H1 (cell line): ENCODE results near the gene BBS9. TPM values are rescaled to one million over a fixed set of nuclear protein-coding genes. Genes with fewer than 3 reads are reported as not detected.

Experiments
- CTCF ChIA-PET: fragments of 300-600 bp; sonication (Branson Sonifier 250); formaldehyde crosslinking; loops from one replicate; lab custom pipeline; 2021; ENCODE audit not compliant: partially characterized antibody; lab: Charles Lee
- POLR2A ChIA-PET: fragments of 300-600 bp; sonication (Branson Sonifier 250); formaldehyde crosslinking; loops from one replicate; lab custom pipeline; 2021; ENCODE audit warnings: inconsistent platforms; ENCODE audit not compliant: partially characterized antibody; lab: Charles Lee
- DNase-seq, 2 experiments: peaks; one replicate each; pipeline versions ENCODE4 v3.0.0 to v3.0.0-alpha.2; 2010 to 2022; ENCODE audit warnings: low spot score in 2 of 2, low read depth in 1 of 2, mixed read lengths in 1 of 2
- FAIRE-seq: peaks from 2 replicates; lab custom pipeline; 2011; peaks lifted over from hg19 to GRCh38; lab: Jason Lieb, UNC
- H2AFZ ChIP-seq: 2 replicates; pipeline ENCODE4 v1.8.1; 2012; ENCODE audit warnings: low read length, inconsistent platforms
- H2AK5ac ChIP-seq: 2 replicates; pipeline ENCODE4 v1.6.1; 2013; ENCODE audit warnings: low read depth, low read length
- H2BK120ac ChIP-seq: replicated peaks from 2 replicates; pipeline ENCODE3; 2013; ENCODE audit warnings: low read depth, low read length, inconsistent platforms
- H2BK12ac ChIP-seq: 2 replicates; pipeline ENCODE4 v1.6.1; 2013; ENCODE audit warnings: low read depth, low read length
- H2BK15ac ChIP-seq: 2 replicates; pipeline ENCODE4 v1.6.1; 2013; ENCODE audit warnings: low read length
- H2BK20ac ChIP-seq: 2 replicates; pipeline ENCODE4 v1.6.1; 2013; ENCODE audit warnings: low read length
- H2BK5ac ChIP-seq: 2 replicates; pipeline ENCODE4 v1.6.1; 2013; ENCODE audit warnings: low read depth, low read length
- H3K14ac ChIP-seq: 2 replicates; pipeline ENCODE4 v1.6.1; 2013; ENCODE audit warnings: inconsistent platforms; ENCODE audit not compliant: insufficient read length
- H3K18ac ChIP-seq: 2 replicates; pipeline ENCODE4 v1.6.1; 2013; ENCODE audit warnings: low read length; ENCODE audit errors: extremely low read depth
- H3K23ac ChIP-seq: 2 replicates; pipeline ENCODE4 v1.6.1; 2013; ENCODE audit warnings: inconsistent platforms; ENCODE audit not compliant: insufficient read length
- H3K23me2 ChIP-seq: 2 replicates; pipeline ENCODE4 v1.6.1; 2013; ENCODE audit warnings: low read depth, low read length
- H3K27ac ChIP-seq: 2 replicates; pipeline ENCODE4 v1.6.1; 2011; ENCODE audit warnings: low read depth, low read length, inconsistent platforms
- H3K27me3 ChIP-seq, 4 experiments: replicated peaks in 1 of 4; 1 replicate in 1 of 4; 2 replicates in 3 of 4; pipeline versions ENCODE4 v1.6.1 to v1.8.1; 2011 to 2013; ENCODE audit warnings: low read length in 3 of 4, mild to moderate bottlenecking in 3 of 4, inconsistent platforms in 2 of 4, mixed read lengths in 2 of 4, moderate library complexity in 1 of 4; ENCODE audit not compliant: control insufficient read depth in 3 of 4, insufficient read depth in 3 of 4; ENCODE audit errors: extremely low read depth in 1 of 4
- H3K36me3 ChIP-seq, 4 experiments: 2 replicates each; pipeline versions ENCODE4 v1.6.1 to v1.8.1; 2011 to 2013; ENCODE audit warnings: mild to moderate bottlenecking in 4 of 4, low read length in 3 of 4, moderate library complexity in 2 of 4, control low read depth in 1 of 4, inconsistent platforms in 1 of 4; ENCODE audit not compliant: insufficient read depth in 4 of 4, control insufficient read depth in 2 of 4
- H3K4ac ChIP-seq: replicated peaks from 2 replicates; pipeline ENCODE3; 2013; ENCODE audit warnings: low read length, low read depth, mixed read lengths, inconsistent platforms; ENCODE audit not compliant: insufficient read length
- H3K4me1 ChIP-seq, 4 experiments: replicated peaks in 1 of 4; 1 replicate in 1 of 4; 2 replicates in 3 of 4; pipeline versions ENCODE4 v1.6.1 to v1.8.1; 2011 to 2013; ENCODE audit warnings: low read length in 3 of 4, inconsistent platforms in 2 of 4, mixed read lengths in 1 of 4; ENCODE audit not compliant: insufficient read depth in 4 of 4, control insufficient read depth in 3 of 4
- H3K4me2 ChIP-seq, 2 experiments: 2 replicates each; pipeline versions ENCODE4 v1.6.1 to v1.8.1; 2011 to 2013; ENCODE audit warnings: low read depth in 2 of 2, low read length in 2 of 2, control low read depth in 1 of 2, inconsistent platforms in 1 of 2, mild to moderate bottlenecking in 1 of 2; ENCODE audit not compliant: insufficient read depth in 1 of 2
- H3K4me3 ChIP-seq, 4 experiments: fragments of 200-600, 300-600 bp in 1 of 4; sonication (generic), shearing (Covaris generic), sonication (Bioruptor Twin) in 1 of 4; 2 replicates each; pipeline versions ENCODE4 v1.5.1 to v1.8.1; 2011 to 2016; ENCODE audit warnings: low read length in 4 of 4, low read depth in 3 of 4, control low read depth in 2 of 4, inconsistent platforms in 2 of 4, mild to moderate bottlenecking in 2 of 4, mixed read lengths in 1 of 4, moderate library complexity in 1 of 4; ENCODE audit not compliant: insufficient read depth in 2 of 4; ENCODE audit errors: extremely low read depth in 1 of 4
- H3K56ac ChIP-seq: replicated peaks from 2 replicates; pipeline ENCODE3; 2013; ENCODE audit warnings: low read depth, mild to moderate bottlenecking, mixed read lengths, low read length, inconsistent platforms; ENCODE audit not compliant: insufficient read length
- H3K79me1 ChIP-seq: 2 replicates; pipeline ENCODE4 v1.6.1; 2013; ENCODE audit warnings: low read depth, low read length, control low read depth
- H3K79me2 ChIP-seq, 2 experiments: 2 replicates each; pipeline versions ENCODE4 v1.6.1 to v1.8.1; 2012 to 2013; ENCODE audit warnings: low read length in 2 of 2, mild to moderate bottlenecking in 2 of 2, inconsistent platforms in 1 of 2; ENCODE audit not compliant: insufficient read depth in 2 of 2, control insufficient read depth in 1 of 2
- H3K9ac ChIP-seq, 4 experiments: replicated peaks in 1 of 4; 1 replicate in 1 of 4; 2 replicates in 3 of 4; pipeline versions ENCODE4 v1.6.1 to v1.8.1; 2011 to 2013; ENCODE audit warnings: low read depth in 3 of 4, low read length in 3 of 4, control low read depth in 2 of 4, mild to moderate bottlenecking in 2 of 4, moderate library complexity in 2 of 4, inconsistent platforms in 1 of 4; ENCODE audit errors: extremely low read depth in 1 of 4
- H3K9me3 ChIP-seq, 2 experiments: 2 replicates each; pipeline versions ENCODE4 v1.6.1 to v1.8.1; 2012 to 2013; ENCODE audit warnings: mild to moderate bottlenecking in 2 of 2, moderate library complexity in 2 of 2, control low read depth in 1 of 2, inconsistent platforms in 1 of 2, low read depth in 1 of 2, low read length in 1 of 2, mixed read lengths in 1 of 2; ENCODE audit not compliant: insufficient read depth in 2 of 2
- H4K20me1 ChIP-seq, 2 experiments: replicated peaks in 1 of 2; 2 replicates each; pipeline versions ENCODE3 to v1.8.1; 2011 to 2013; ENCODE audit warnings: inconsistent platforms in 2 of 2, low read length in 2 of 2, mild to moderate bottlenecking in 1 of 2; ENCODE audit not compliant: insufficient read depth in 2 of 2, control insufficient read depth in 1 of 2
- H4K5ac ChIP-seq: 2 replicates; pipeline ENCODE4 v1.6.1; 2013; ENCODE audit warnings: low read length, low read depth, mixed read lengths, inconsistent platforms; ENCODE audit not compliant: insufficient read length
- H4K8ac ChIP-seq: 2 replicates; pipeline ENCODE4 v1.8.0; 2013; ENCODE audit warnings: mild to moderate bottlenecking, moderate library complexity, low read length, inconsistent platforms; ENCODE audit not compliant: insufficient read depth; ENCODE audit errors: extremely low read depth
- H4K91ac ChIP-seq: replicated peaks from 2 replicates; pipeline ENCODE3; 2013; ENCODE audit warnings: low read length, mixed read lengths, inconsistent platforms; ENCODE audit not compliant: insufficient read length
- CBX8 ChIP-seq: fragments of 300-800, 300-1000 bp; sonication (generic); IDR thresholded peaks from 2 replicates; pipeline ENCODE4 v1.7.1; 2016; ENCODE audit warnings: low read depth, low read length, borderline replicate concordance
- FOSL1 ChIP-seq: IDR thresholded peaks from 2 replicates; pipeline ENCODE4 v1.6.1; 2011; ENCODE audit warnings: mild to moderate bottlenecking, low read depth, low read length, moderate library complexity; ENCODE audit not compliant: insufficient read depth
- GABPA ChIP-seq: IDR thresholded peaks from 2 replicates; pipeline ENCODE4 v1.6.1; 2011; ENCODE audit warnings: mild to moderate bottlenecking, low read length, moderate library complexity, borderline replicate concordance; ENCODE audit not compliant: insufficient read depth
- MAX ChIP-seq: IDR thresholded peaks from 2 replicates; pipeline ENCODE4 v1.6.1; 2012; ENCODE audit warnings: inconsistent platforms
- SIX5 ChIP-seq: IDR thresholded peaks from 2 replicates; pipeline ENCODE4 v1.6.1; 2011; ENCODE audit warnings: mild to moderate bottlenecking, low read depth, low read length
- SP2 ChIP-seq: IDR thresholded peaks from 2 replicates; pipeline ENCODE4 v1.6.1; 2012; ENCODE audit warnings: mild to moderate bottlenecking, low read length, inconsistent platforms
- SRF ChIP-seq: IDR thresholded peaks from 2 replicates; pipeline ENCODE4 v1.6.1; 2011; ENCODE audit warnings: mild to moderate bottlenecking, low read depth, low read length, moderate library complexity
- SUZ12 ChIP-seq: fragments of 200-600 bp; sonication (generic); IDR thresholded peaks from 2 replicates; pipeline ENCODE4 v1.6.1; 2012; ENCODE audit warnings: mild to moderate bottlenecking, inconsistent platforms, low read length, moderate library complexity, mixed read lengths
- TCF12 ChIP-seq: IDR thresholded peaks from 2 replicates; pipeline ENCODE4 v1.6.1; 2011; ENCODE audit warnings: low read depth, mild to moderate bottlenecking, low read length
- WGBS, 2 experiments: shearing (Covaris generic) in 1 of 2; methylation state at CpG; one replicate each; pipeline versions ENCODE4 v1.1.6 to v1.1.7; 2013 to 2015; ENCODE audit warnings: low lambda C conversion rate in 2 of 2, mixed read lengths in 2 of 2, inconsistent platforms in 1 of 2, low coverage in 1 of 2, missing lambda C conversion rate in 1 of 2; ENCODE audit not compliant: insufficient replicate concordance in 2 of 2, insufficient coverage in 1 of 2, insufficient read length in 1 of 2; ENCODE audit errors: extremely low coverage in 1 of 2, missing lambda C conversion rate in 1 of 2; 5-methylcytosine and 5-hydroxymethylcytosine counted together
- polyA plus RNA-seq, 7 experiments: library from polyadenylated mRNA; depleted of rRNA in 3 of 7; stranded (reverse) in 5 of 7; unstranded in 2 of 7; fragments of >200 nt in 5 of 7; fragments of 200-250 nt in 2 of 7; gene quantifications; 1 replicate in 5 of 7; 2 replicates in 1 of 7; 4 replicates in 1 of 7; pipeline versions ENCODE4 v1.2.1 to v1.2.3, GENCODE V29; 2011 to 2013; ENCODE audit warnings: missing spikeins in 2 of 7, mixed read lengths in 2 of 7
- total RNA-seq: library from RNA; stranded (reverse); fragmentation: NEBNext Ultra II Directional; extraction: Animal tissue kit (Norgen Biotek cat#: 25700); gene quantifications from 2 replicates; pipeline ENCODE4 v1.2.1, GENCODE V29; 2021
- TF ChIP-seq, protein P1 (sequence below), 3 experiments: IDR thresholded peaks; 1 replicate in 2 of 3; 2 replicates in 1 of 3; pipeline versions ENCODE4 v1.5.1 to v1.6.1; 2011; ENCODE audit warnings: low read length in 3 of 3, mild to moderate bottlenecking in 3 of 3, inconsistent platforms in 2 of 3, low read depth in 1 of 3, moderate library complexity in 1 of 3; ENCODE audit not compliant: insufficient read depth in 1 of 3; ENCODE audit errors: control extremely low read depth in 1 of 3

The BBS9 gene
- total and polyA plus RNA-seq, 2 of the 8 experiments (the other 6 are each of a cell fraction or from before 2014, with no cell fraction given) = 22.3 to 37.0 TPM

DNA sequence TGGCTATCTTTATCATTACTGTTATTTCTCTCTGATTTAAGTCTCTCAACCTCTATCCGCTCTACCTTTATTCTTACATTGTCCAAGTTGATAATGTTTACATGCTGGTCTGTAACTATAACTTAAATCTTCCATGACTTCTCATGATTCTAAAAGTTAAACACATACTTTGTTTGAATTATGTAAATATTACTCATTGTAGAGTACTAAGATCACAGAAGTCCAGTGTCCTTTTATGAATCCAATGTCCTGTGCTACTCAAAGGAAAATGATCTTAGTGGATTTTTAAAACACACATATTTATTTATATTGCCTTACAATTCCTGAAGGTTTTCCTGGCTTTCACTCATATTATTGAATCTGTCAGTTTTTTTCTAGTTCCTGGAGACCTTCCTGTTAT lies 70.9 kb downstream of the BBS9 start:
- H3K36me3 ChIP-seq = no peaks in the 10 kb centered on the region
- no peaks in the 10 kb centered on the region for H3K79me1 ChIP-seq
- WGBS, 2 experiments = 84% methylated on average over 1 of the region's 1 CpG; no CpG with 5 or more reads in 1 of the 2 experiments
- CTCF ChIA-PET = no interaction called here
- H2BK20ac ChIP-seq = no peak overlapping the region
- no peaks in the 10 kb centered on the region for H3K79me2 ChIP-seq
- H4K20me1 ChIP-seq = no peaks in the 10 kb centered on the region
- no peak overlapping the region for H4K91ac ChIP-seq
- H3K27ac ChIP-seq = no peak overlapping the region
- no peak for FAIRE-seq
- H3K9ac ChIP-seq = no peak overlapping the region
- H2BK12ac ChIP-seq = no peak overlapping the region
- no peaks in the 10 kb centered on the region for H3K9me3 ChIP-seq
- H3K23ac ChIP-seq = no peak overlapping the region
- H3K4me3 ChIP-seq = no peak overlapping the region
- no peak overlapping the region for H4K5ac ChIP-seq
- H3K4me2 ChIP-seq = no peak overlapping the region
- no peaks in the 10 kb centered on the region for H3K4me1 ChIP-seq
- H2AFZ ChIP-seq = no peak overlapping the region
- H2BK120ac ChIP-seq = no peak overlapping the region
- no peak overlapping the region for H2BK5ac ChIP-seq
- no peak overlapping the region for H3K4ac ChIP-seq
- H3K18ac ChIP-seq = no peak overlapping the region
- no peak for TF ChIP-seq GABPA
- TF ChIP-seq SUZ12 = no peak
- no peak for TF ChIP-seq MAX
- no peak for TF ChIP-seq FOSL1
- TF ChIP-seq CBX8 = no peak
- no peak for TF ChIP-seq TCF12
- TF ChIP-seq SP2 = no peak
- TF ChIP-seq SRF = no peak
- no peak for TF ChIP-seq SIX5
- TF ChIP-seq, protein P1, sequence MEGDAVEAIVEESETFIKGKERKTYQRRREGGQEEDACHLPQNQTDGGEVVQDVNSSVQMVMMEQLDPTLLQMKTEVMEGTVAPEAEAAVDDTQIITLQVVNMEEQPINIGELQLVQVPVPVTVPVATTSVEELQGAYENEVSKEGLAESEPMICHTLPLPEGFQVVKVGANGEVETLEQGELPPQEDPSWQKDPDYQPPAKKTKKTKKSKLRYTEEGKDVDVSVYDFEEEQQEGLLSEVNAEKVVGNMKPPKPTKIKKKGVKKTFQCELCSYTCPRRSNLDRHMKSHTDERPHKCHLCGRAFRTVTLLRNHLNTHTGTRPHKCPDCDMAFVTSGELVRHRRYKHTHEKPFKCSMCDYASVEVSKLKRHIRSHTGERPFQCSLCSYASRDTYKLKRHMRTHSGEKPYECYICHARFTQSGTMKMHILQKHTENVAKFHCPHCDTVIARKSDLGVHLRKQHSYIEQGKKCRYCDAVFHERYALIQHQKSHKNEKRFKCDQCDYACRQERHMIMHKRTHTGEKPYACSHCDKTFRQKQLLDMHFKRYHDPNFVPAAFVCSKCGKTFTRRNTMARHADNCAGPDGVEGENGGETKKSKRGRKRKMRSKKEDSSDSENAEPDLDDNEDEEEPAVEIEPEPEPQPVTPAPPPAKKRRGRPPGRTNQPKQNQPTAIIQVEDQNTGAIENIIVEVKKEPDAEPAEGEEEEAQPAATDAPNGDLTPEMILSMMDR (IDR thresholded peaks at IDR 0.05; ENCODE audit: control extremely low read depth in 1 of 3, insufficient read depth in 1 of 3, low read depth in 1 of 3, low read length in 3 of 3) = no peak
- TF ChIP-seq, all 59 proteins: peak for 0
- no peak for DNase-seq
- no peak overlapping the region for H4K8ac ChIP-seq
- POLR2A ChIA-PET = no interaction called here
- no peak overlapping the region for H2AK5ac ChIP-seq
- H2BK15ac ChIP-seq = no peak overlapping the region
- no peaks in the 10 kb centered on the region for H3K23me2 ChIP-seq
- no peaks in the 10 kb centered on the region for H3K27me3 ChIP-seq
- H3K14ac ChIP-seq = no peak overlapping the region
- H3K56ac ChIP-seq = no peak overlapping the region
